ENCODE data around the gene GINS3.
A peak's percentile ranks its signal among the peaks of the same experiment; 100 is the strongest.

GINS3 gene

GRCh38 chr16:58392215-58393137 is at the start of gene GINS3:
Gene GINS3 (plus strand): TSS chr16:58392471. CDS start chr16:58392602, 131 bp downstream.
- H3K27me3 ChIP-seq (ENCODE audit: low read depth): peaks cover 4% of the 10 kb centered on the region; the same call in 1 of the 2 replicates
- H3K9me3 ChIP-seq: no peaks in the 10 kb centered on the region
- peaks cover 5% of the 10 kb centered on the region; the same call in 1 of the 2 replicates for H3K36me3 ChIP-seq (replicated peaks)
- in situ Hi-C loops (cut with MboI; ENCODE audit: low sequenced_read_pairs): no loop called here
- H3K4me1 ChIP-seq: peaks cover 5% of the 10 kb centered on the region
- H3K4me3 ChIP-seq: peak within 1 kb of the TSS; percentile 82
- peak; percentile 82 to 93 for DNase-seq (ENCODE audit: low spot score in 2 of 2)

GRCh38 chr16:58343562-58343961 is 48.7 kb upstream of the GINS3 start:
- Histone ChIP-seq H3K36me3 (replicated peaks) (no peaks in the 10 kb centered on the region), H3K4me1 (no peaks in the 10 kb centered on the region), H3K9me3 (no peaks in the 10 kb centered on the region), H3K4me3 (no peak overlapping the region), H3K27me3 (ENCODE audit: low read depth) (peaks cover 3% of the 10 kb centered on the region)
- no peak for DNase-seq (ENCODE audit: low spot score in 2 of 2)
- in situ Hi-C loops (cut with MboI; ENCODE audit: low sequenced_read_pairs): loop anchor here (25.0 kb wide), 1 partner anchor 419 kb away; no protein-coding TSS in a partner anchor

- DNase-seq (ENCODE audit: low spot score in 2 of 2): no peak
- in situ Hi-C loops (cut with MboI; ENCODE audit: low sequenced_read_pairs): loop anchor here (25.0 kb wide), 1 partner anchor 417 kb away; no protein-coding TSS in a partner anchor
- no peaks in the 10 kb centered on the region for H3K9me3 ChIP-seq
- peaks cover 15% of the 10 kb centered on the region for H3K27me3 ChIP-seq (ENCODE audit: low read depth)
- no peak overlapping the region for H3K4me3 ChIP-seq
- no peaks in the 10 kb centered on the region for H3K36me3 ChIP-seq (replicated peaks)
- H3K4me1 ChIP-seq: no peaks in the 10 kb centered on the region
These were observed 46.5 kb upstream of the GINS3 start for GRCh38 chr16:58345574-58346354.

- no peaks in the 10 kb centered on the region for H3K4me1 ChIP-seq
- no peak overlapping the region for H3K4me3 ChIP-seq
- no peaks in the 10 kb centered on the region for H3K9me3 ChIP-seq
- no peak for DNase-seq (ENCODE audit: low spot score in 2 of 2)
- peaks cover 15% of the 10 kb centered on the region for H3K27me3 ChIP-seq (ENCODE audit: low read depth)
- in situ Hi-C loops (cut with MboI; ENCODE audit: low sequenced_read_pairs): loop anchor here (25.0 kb wide), 1 partner anchor 415 kb away; no protein-coding TSS in a partner anchor
- no peaks in the 10 kb centered on the region for H3K36me3 ChIP-seq (replicated peaks)
These were observed 45.4 kb upstream of the GINS3 start for GRCh38 chr16:58346831-58347371.

- H3K9me3 ChIP-seq: no peaks in the 10 kb centered on the region
These were observed 43.3 kb upstream of the GINS3 start for GRCh38 chr16:58348986-58349385.

GRCh38 chr16:58352690-58353089 is 39.6 kb upstream of the GINS3 start:
- no peak for DNase-seq (ENCODE audit: low spot score in 2 of 2)
- Histone ChIP-seq H3K27me3 (ENCODE audit: low read depth) (peaks cover 15% of the 10 kb centered on the region), H3K9me3 (no peaks in the 10 kb centered on the region), H3K4me3 (no peak overlapping the region), H3K36me3 (replicated peaks) (no peaks in the 10 kb centered on the region), H3K4me1 (no peaks in the 10 kb centered on the region)
- in situ Hi-C loops (cut with MboI; ENCODE audit: low sequenced_read_pairs): no loop called here

More at GRCh38 chr16:58348986-58349385, 43.3 kb upstream of the GINS3 start:
- Histone ChIP-seq H3K4me3 (no peak overlapping the region), H3K36me3 (replicated peaks) (no peaks in the 10 kb centered on the region), H3K4me1 (no peaks in the 10 kb centered on the region), H3K27me3 (ENCODE audit: low read depth) (peaks cover 15% of the 10 kb centered on the region)
- no peak for DNase-seq (ENCODE audit: low spot score in 2 of 2)
- in situ Hi-C loops (cut with MboI; ENCODE audit: low sequenced_read_pairs): loop anchor here (25.0 kb wide), 1 partner anchor 413 kb away; no protein-coding TSS in a partner anchor

- no peaks in the 10 kb centered on the region for H3K4me1 ChIP-seq
- no peak overlapping the region for H3K4me3 ChIP-seq
- in situ Hi-C loops (cut with MboI; ENCODE audit: low sequenced_read_pairs): no loop called here
- no peaks in the 10 kb centered on the region for H3K27me3 ChIP-seq (ENCODE audit: low read depth)
- H3K9me3 ChIP-seq: no peaks in the 10 kb centered on the region
- H3K36me3 ChIP-seq (replicated peaks): no peaks in the 10 kb centered on the region
- no peak for DNase-seq (ENCODE audit: low spot score in 2 of 2)
These were observed 32.1 kb upstream of the GINS3 start for GRCh38 chr16:58360041-58360634.

- H3K27me3 ChIP-seq (ENCODE audit: low read depth): no peaks in the 10 kb centered on the region
- DNase-seq (ENCODE audit: low spot score in 2 of 2): no peak
- in situ Hi-C loops (cut with MboI; ENCODE audit: low sequenced_read_pairs): no loop called here
- H3K4me1 ChIP-seq: no peaks in the 10 kb centered on the region
- no peak overlapping the region for H3K4me3 ChIP-seq
- no peaks in the 10 kb centered on the region for H3K9me3 ChIP-seq
- H3K36me3 ChIP-seq (replicated peaks): no peaks in the 10 kb centered on the region
These were observed 30.5 kb upstream of the GINS3 start for GRCh38 chr16:58361726-58362125.

GRCh38 chr16:58363746-58364393 is 28.4 kb upstream of the GINS3 start:
- H3K4me1 ChIP-seq: no peaks in the 10 kb centered on the region
- DNase-seq (ENCODE audit: low spot score in 2 of 2): no peak
- H3K9me3 ChIP-seq: no peaks in the 10 kb centered on the region
- H3K4me3 ChIP-seq: no peak overlapping the region
- H3K36me3 ChIP-seq (replicated peaks): no peaks in the 10 kb centered on the region
- in situ Hi-C loops (cut with MboI; ENCODE audit: low sequenced_read_pairs): no loop called here
- no peaks in the 10 kb centered on the region for H3K27me3 ChIP-seq (ENCODE audit: low read depth)

GRCh38 chr16:58365623-58366022 is 26.6 kb upstream of the GINS3 start:
- no peaks in the 10 kb centered on the region for H3K36me3 ChIP-seq (replicated peaks)
- H3K27me3 ChIP-seq (ENCODE audit: low read depth): 0 out of 2 replicates have a peak, but pooled peaks cover 2% of the 10 kb centered on the region
- H3K9me3 ChIP-seq: no peaks in the 10 kb centered on the region
- H3K4me3 ChIP-seq: no peak overlapping the region
- H3K4me1 ChIP-seq: no peaks in the 10 kb centered on the region
- DNase-seq (ENCODE audit: low spot score in 2 of 2): no peak
- in situ Hi-C loops (cut with MboI; ENCODE audit: low sequenced_read_pairs): no loop called here

GRCh38 chr16:58366247-58367031 is 25.8 kb upstream of the GINS3 start:
- in situ Hi-C loops (cut with MboI; ENCODE audit: low sequenced_read_pairs): no loop called here
- Histone ChIP-seq H3K9me3 (no peaks in the 10 kb centered on the region), H3K27me3 (ENCODE audit: low read depth) (0 out of 2 replicates have a peak, but pooled peaks cover 2% of the 10 kb centered on the region), H3K4me3 (no peak overlapping the region), H3K36me3 (replicated peaks) (no peaks in the 10 kb centered on the region), H3K4me1 (no peaks in the 10 kb centered on the region)
- no peak for DNase-seq (ENCODE audit: low spot score in 2 of 2)

- in situ Hi-C loops (cut with MboI; ENCODE audit: low sequenced_read_pairs): no loop called here
- Histone ChIP-seq H3K9me3 (0 out of 2 replicates have a peak, but pooled peaks cover 3% of the 10 kb centered on the region), H3K27me3 (ENCODE audit: low read depth) (peaks cover 5% of the 10 kb centered on the region), H3K4me3 (no peak overlapping the region), H3K36me3 (replicated peaks) (no peaks in the 10 kb centered on the region), H3K4me1 (no peaks in the 10 kb centered on the region)
- no peak for DNase-seq (ENCODE audit: low spot score in 2 of 2)
These were observed 25.0 kb upstream of the GINS3 start for GRCh38 chr16:58367252-58367651.
